ENCODE measurements around the gene KLF11. TPM values are rescaled to one million over a fixed set of nuclear protein-coding genes. Genes with fewer than 3 reads are reported as not detected.
A peak's percentile ranks its signal among the peaks of the same experiment; 100 is the strongest.
"Not testable (repeated sequence)": the region's sequence is repeated elsewhere in the genome, so short reads cannot be mapped to it uniquely, and the experiment has no call there.

The KLF11 gene
- total RNA-seq, 2 donors from 2014 or later: 1.1 to 7.5 TPM

DNA sequence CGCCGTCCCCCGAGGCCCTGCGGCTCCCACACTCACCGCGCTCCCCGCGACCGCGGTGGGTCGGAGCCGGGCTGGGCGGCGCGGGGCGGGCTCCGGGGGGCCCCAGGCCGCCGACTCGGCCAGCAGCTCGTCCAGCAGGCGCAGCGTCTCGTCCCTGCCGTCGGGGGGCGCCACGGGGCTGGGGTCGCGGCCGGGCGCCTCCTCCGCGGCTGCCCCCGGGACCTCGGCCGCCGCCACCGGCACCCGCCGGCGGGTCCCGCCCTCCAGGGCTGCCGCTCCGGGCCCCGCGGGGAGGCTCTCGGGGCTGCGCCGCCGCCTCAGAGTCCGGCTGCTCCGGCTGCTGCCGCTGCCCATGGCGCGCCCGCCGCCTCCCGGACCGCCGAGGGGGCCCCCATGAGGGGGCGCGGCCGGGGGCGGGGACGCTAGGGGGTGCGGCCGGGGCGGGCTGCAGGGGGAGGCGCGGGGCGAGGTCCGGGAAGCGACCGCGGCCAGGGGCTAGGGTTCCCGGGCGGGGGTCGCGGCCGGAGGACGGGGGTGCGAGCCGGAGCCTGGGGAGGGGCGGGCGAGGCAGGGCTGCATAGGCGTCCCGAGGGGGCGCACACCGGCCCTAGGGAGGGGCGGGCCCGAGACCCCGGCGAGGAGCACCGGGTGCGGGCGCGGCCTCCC, 36.7 kb downstream of the KLF11 start, which contains the start of gene CYS1:
CYS1 (minus strand) TSS at position 542 of the 666 bp plus-strand sequence; CDS start at position 354, 188 bp downstream.
- Mint-ChIP-seq H3K9me3 (no peaks in the 10 kb centered on the region), H3K27ac (peak within 1 kb of the TSS in 1 of 2 donors; percentile 32), H3K36me3 (peaks cover 0 to 4% of the 10 kb centered on the region in 2 donors)
- ATAC-seq (peak; percentile 31 to 46), DNase-seq (ENCODE audit: low spot score in 2 of 2) (peak in 1 of 2 donors; percentile 33)

DNA sequence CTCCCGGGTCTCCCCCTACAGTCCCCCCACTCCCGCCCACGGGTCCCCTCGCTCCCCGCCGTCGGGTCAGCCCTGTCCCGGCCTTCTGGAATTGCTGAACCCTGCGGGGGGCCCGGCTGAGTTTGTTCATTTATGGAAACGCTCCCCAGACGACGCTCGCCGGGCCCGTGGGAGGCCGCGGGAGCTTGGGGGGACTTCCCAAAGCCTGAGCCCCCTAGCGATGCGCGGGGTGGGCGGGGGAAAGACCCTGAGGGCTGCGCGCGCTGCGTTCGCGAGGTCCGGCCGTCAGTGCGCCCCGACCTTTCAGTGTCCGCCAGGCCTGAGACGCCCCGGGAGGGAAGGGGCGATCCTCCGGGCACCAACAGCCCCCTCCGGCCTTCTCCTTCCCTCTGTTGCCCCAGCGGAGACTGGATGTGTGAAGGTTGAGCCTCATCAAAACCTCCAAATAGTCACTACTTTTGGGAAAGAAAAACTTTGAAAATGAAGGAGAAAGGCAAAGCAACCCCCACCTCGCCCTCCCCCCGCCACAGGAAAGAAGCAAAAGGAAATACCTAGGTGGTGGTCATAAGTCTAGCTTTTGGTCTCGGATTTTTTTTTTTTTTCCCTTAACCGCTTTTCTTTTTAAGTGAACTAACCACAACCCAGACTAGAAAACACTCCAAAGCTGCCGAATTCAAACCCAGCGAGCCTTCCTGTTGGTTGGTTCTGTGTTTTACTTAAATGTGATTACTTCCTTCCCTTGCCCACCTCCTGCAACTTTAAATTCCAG, 37.4 kb downstream of the KLF11 start:
- no peak for DNase-seq (ENCODE audit: low spot score in 2 of 2)
- peak; percentile 9 to 60 for ATAC-seq
- Mint-ChIP-seq H3K9me3 (no peaks in the 10 kb centered on the region), H3K36me3 (peaks cover 0 to 4% of the 10 kb centered on the region in 2 donors), H3K27ac (peak overlapping the region in 1 of 2 donors; percentile 32)

DNA sequence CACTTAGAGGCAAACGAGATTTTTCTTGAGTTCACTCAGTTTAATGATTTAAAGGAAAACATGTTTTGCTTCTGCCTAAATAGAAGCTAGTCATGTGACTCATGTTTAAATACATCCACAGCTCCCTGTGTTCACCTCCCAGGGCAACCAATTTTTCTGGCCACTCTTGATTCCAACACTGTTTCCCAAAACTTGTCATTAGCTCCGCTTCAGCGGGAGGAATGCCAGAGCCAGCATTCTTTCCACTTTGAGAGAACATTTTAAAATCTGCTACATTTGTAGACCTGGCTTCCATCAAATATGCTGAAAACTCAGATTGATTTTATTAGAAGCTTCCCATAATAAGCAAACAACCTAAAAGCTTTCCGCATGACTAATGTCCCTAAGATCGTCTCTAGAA, 39.7 kb downstream of the KLF11 start:
- ATAC-seq: no peak
- Mint-ChIP-seq H3K36me3 (peaks cover 0 to 4% of the 10 kb centered on the region in 2 donors), H3K27ac (no peak overlapping the region), H3K9me3 (no peaks in the 10 kb centered on the region)
- DNase-seq (ENCODE audit: low spot score in 2 of 2): no peak

DNA sequence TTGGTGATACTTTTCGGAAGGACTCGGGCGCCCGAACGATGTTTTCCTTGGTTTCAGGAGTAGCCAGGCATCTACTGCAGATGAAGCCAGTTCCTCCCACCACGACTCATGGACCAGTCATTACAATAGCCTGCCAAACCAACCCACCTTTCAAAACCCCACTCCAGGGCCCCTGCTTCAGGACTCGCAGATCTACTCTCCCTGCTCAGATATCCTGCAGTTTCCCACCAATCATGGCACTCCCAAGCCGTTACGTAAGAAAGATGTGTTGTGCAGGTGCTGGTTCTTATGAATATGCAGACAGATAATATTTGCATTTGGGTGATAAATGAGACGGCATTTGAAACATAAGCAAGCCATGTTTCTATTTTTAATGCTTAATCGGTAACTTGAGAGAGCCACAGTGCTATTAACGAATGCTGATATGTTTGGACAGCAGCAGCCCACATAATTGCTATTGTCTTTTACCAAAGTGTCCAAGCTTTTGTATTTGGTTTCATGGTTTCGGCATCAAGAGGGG, 40.4 kb downstream of the KLF11 start:
- DNase-seq (ENCODE audit: low spot score in 2 of 2): no peak
- H3K9me3 Mint-ChIP-seq: no peaks in the 10 kb centered on the region
- peak in 1 of 2 donors; percentile 28 for ATAC-seq

DNA sequence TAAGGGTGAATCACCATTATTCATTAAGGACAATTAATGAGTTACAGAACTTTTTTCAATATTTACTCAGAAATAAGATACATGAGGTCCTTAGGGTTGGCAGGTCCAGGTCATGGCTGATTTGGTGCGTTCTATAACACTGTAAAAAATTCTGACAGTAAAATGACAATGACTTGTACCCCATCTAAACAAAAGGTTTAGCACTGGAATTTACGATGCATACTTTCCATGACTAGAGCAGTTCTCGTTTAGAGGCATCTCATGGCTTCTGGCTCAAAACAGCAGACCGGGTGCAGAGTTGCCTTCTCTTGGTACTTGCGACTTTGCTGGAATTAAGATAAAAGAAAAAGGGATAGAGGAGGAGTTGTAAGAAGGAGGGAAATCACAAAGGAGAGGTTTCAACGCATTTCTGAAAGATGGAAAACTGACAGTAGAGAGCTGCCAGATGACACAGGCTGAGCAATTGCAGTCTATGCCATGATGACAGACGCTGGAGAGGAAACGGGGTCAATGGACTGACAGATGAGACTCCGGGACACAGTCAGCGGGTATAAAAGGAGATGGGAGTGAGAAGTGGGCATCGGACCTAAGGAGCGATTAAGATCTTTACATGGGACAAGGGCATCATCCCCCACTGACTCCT, 41.0 kb downstream of the KLF11 start:
- ATAC-seq: no peak
- Mint-ChIP-seq H3K27ac (no peak overlapping the region), H3K9me3 (no peaks in the 10 kb centered on the region)

More for the DNA sequence above, 40.4 kb downstream of the KLF11 start:
- H3K27ac Mint-ChIP-seq: no peak overlapping the region
- peaks cover 0 to 4% of the 10 kb centered on the region in 2 donors for H3K36me3 Mint-ChIP-seq

DNA sequence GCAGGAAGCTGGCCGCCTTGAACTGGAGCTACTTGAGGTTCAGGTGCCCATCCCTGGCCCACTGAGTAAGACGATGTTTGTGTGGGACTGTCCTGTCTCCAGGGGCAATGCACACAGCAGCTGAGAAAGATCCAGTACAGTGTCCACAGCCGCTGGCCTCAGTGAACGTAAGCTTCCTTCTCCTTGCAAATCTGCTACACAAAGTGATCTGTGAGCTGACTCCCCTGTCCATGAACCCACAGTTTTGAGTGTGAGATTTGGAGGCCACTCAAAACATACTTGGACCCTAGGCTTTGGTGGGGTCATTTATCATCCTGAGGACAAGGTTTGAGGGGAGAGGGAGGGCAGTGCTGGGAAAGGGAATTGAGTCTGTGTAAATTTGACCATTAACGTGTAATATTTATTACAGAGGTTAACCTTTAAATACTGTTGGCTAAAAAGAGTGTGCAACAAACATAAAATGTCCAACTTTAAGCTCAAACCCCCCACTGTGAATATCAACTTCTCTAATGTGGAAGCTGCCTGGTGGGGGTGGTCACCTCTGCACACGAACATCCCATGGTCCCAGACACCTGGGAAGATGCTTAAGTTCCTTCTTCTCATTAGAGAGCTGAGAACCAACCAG, 41.8 kb downstream of the KLF11 start:
- Mint-ChIP-seq H3K36me3 (no peaks in the 10 kb centered on the region), H3K9me3 (no peaks in the 10 kb centered on the region), H3K27ac (no peak overlapping the region)
- ATAC-seq: no peak
- no peak for DNase-seq (ENCODE audit: low spot score in 2 of 2)

More for the DNA sequence above, 41.0 kb downstream of the KLF11 start:
- no peak for DNase-seq (ENCODE audit: low spot score in 2 of 2)
- H3K36me3 Mint-ChIP-seq: no peaks in the 10 kb centered on the region

DNA sequence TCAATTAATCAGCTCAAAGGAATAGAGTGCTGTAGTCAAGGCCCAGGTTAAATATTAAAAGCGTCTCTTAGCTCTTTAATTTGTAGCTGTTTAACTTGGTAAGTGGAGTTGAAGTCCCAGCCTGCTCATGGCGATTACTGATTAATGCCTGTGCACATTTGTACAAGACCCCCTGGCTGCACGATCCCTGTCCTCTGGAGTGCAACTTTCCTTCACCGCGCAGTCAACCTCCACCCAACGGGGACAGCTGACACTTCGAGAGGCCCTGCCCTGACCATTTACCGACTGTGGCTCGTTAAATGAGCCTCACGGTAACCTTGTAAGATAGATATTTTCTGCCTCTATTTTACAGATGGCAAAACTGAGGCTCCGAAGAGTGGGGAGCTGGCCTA, 42.3 kb downstream of the KLF11 start:
- ATAC-seq (no peak), DNase-seq (ENCODE audit: low spot score in 2 of 2) (no peak)
- H3K36me3 Mint-ChIP-seq: peaks cover 0 to under 1% of the 10 kb centered on the region in 2 donors
- no peaks in the 10 kb centered on the region for H3K9me3 Mint-ChIP-seq
- H3K27ac Mint-ChIP-seq: no peak overlapping the region

DNA sequence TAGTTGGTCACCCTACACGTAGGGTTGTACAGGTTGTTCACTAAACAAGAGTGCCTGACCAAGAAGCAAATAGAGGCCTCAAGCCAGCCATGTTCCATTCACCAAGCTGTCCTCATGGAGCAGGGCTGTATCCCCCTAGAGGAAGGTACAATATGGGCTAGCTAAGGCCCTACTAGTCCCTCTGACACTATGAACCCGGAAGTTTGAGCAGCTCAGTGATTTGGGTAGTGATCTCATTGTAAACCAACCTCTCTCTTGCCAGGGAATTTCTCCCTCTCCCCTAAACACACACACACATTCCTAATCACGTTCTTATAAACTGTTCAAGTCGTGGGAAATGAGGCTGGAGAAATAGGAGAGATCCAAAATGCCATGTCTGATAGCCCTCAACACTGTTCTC, 43.6 kb downstream of the KLF11 start:
- peaks cover under 1% of the 10 kb centered on the region in 2 donors for H3K9me3 Mint-ChIP-seq
- no peak overlapping the region for H3K27ac Mint-ChIP-seq
- DNase-seq (ENCODE audit: low spot score in 2 of 2) (no peak), ATAC-seq (no peak)
- peaks cover 7 to 8% of the 10 kb centered on the region in 2 donors for H3K36me3 Mint-ChIP-seq

DNA sequence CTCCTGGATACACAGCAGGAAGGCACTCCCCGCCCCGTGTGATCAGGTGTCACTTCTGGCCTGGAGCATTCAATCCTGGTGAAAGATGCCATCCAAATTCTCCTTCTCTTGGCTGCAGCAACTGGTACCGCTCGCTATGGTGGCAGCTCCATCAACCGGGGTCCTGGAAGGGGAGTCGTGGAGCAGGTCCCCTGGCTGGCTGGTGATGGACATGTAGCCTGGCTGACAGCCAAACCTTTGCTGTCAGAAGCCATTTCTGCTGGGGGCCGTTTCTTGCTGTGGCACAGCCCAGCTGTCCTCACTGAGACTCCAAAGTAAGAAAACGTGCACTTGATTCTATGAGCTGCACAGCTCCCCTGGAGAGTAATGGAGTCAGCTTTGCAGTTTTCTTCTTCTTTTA, 44.0 kb downstream of the KLF11 start:
- Mint-ChIP-seq H3K9me3 (peaks cover 4 to 5% of the 10 kb centered on the region in 2 donors), H3K27ac (no peak overlapping the region), H3K36me3 (peaks cover 12% of the 10 kb centered on the region in 2 donors)
- ATAC-seq: no peak
- no peak for DNase-seq (ENCODE audit: low spot score in 2 of 2)

DNA sequence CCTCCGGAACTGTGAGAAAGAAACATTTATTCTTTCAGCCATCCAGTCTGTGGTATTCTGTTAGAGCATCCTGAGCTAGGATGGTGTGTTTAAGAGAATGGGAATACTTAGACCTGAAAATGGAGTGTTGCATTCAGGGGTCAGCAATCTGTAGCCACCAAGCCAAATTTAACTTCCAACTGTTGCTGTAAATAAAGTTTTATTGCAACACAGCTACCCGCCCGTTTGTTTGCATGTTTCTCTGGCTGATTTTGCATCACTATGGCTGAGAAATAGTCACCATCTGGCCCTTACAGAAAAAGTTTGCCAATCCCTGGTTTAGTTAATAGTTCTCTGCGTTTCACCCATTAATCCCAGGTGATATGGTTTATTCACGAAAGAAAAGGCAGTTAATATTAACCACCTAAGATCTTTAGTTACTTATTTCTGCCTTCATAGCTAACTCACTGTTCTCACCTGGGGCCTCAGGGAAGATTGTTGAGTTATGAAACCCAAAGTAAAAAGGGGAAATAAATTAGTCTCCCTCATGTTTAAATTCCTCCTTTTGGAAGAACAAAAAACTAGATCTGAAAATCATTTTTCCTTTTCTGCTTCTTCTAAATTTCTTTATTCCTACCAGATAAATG, 46.3 kb downstream of the KLF11 start:
- H3K27ac Mint-ChIP-seq: no peak overlapping the region
- peaks cover 16% of the 10 kb centered on the region in 2 donors for H3K36me3 Mint-ChIP-seq
- no peak for DNase-seq (ENCODE audit: low spot score in 2 of 2)
- no peak for ATAC-seq
- H3K9me3 Mint-ChIP-seq: peaks cover 7 to 9% of the 10 kb centered on the region in 2 donors

DNA sequence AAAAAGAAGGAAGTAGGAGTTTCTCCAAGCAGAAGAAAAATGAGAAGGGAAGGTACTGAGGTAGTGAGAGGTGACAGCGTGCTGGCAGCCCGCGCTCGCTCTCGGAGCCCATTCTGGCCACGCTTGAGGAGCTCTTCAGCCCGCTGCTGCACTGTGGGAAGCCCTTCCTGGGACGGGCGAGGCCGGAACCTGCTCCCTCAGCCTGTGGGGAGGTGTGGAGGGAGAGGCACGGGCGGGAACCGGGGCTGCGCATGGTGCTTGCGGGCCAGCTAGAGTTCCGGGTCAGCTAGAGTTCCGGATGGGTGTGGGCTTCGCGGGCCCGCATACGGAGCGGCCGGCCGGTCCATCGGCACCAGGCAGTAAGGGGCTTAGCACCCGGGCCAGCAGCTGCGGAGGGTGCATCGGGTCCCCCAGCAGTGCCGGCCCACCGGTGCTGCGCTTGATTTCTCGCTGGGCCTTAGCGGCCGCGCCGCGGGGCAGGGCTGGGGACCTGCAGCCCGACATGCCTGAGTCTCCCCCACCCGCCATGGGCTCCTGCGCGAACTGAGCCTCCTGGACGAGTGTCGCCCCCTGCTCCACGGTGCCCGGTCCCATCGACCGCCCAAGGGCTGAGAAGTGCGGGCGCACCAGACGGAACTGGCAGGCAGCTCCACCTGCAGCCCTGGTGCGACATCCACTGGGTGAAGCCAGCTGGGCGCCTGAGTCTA, 48.0 kb downstream of the KLF11 start:
- ATAC-seq: peak in 1 of 2 donors; percentile 50
- peaks cover 16% of the 10 kb centered on the region in 2 donors for H3K36me3 Mint-ChIP-seq
- H3K27ac Mint-ChIP-seq: no peak overlapping the region
- peaks cover 7 to 9% of the 10 kb centered on the region in 2 donors for H3K9me3 Mint-ChIP-seq
- no peak for DNase-seq (ENCODE audit: low spot score in 2 of 2)

DNA sequence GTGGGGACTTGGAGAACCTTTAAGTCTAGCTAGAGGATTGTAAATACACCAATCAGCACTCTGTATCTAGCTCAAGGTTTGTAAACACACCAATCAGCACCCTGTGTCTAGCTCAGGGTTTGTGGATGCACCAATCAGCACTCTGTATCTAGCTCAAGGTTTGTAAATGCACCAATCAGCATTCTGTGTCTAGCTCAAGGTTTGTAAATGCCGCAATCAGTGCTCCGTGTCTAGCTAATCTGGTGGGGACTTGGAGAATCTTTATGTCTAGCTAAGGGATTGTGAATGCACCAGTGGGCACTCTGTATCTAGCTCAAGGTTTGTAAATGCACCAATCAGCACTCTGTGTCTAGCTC, 48.5 kb downstream of the KLF11 start:
- H3K36me3 Mint-ChIP-seq: peaks cover 16% of the 10 kb centered on the region in 2 donors
- ATAC-seq; H3K27ac Mint-ChIP-seq; H3K9me3 Mint-ChIP-seq; DNase-seq (ENCODE audit: low spot score in 2 of 2): not testable (repeated sequence)

DNA sequence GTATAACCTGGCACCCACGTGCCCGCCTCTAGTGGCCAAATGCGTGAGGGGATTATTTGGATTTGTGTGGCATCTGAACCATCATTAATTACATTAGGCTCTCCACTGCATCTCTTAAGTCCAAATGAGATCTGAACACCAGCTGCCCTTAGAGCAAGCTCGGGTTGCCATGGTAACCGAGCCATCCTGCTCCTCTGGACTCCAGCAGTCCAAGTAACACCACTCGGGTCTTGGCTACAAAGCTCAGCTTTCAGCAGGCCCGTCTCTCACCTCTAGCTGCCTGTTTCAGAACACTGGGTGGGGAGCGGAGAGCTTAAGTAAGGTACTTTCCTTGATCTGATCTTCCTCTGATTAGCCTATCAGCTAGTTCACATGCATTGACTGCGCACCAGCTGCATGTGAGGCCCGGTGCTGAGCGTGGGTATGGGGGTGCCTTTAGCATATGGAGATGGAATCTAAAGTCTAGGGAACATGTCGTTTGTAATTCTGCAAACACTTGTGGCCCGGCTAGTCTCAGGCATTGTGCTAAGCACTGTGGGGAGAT, 51.0 kb downstream of the KLF11 start:
- Mint-ChIP-seq H3K36me3 (peaks cover 16% of the 10 kb centered on the region in 2 donors), H3K27ac (no peak overlapping the region), H3K9me3 (peaks cover 7 to 9% of the 10 kb centered on the region in 2 donors)
- DNase-seq (ENCODE audit: low spot score in 2 of 2) (no peak), ATAC-seq (no peak)

DNA sequence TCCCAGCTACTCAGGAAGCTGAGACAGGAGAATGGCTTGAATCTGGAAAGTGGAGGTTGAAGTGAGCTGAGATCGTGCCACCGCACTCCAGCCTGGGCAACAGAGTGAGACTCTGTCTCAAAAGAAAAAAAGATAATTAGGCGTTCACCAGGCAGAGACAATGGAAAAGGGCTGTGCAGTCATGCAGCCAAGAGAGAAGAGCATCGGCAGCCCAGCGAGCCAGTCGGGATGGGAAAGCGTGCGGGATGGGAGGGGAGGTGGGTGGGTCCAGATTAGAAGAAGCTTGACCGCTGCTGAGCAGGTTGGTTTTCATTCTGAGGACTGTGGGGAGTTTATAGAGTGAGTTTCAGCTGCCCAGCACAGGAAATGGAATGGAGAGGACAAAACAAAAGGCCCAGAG, 51.8 kb downstream of the KLF11 start:
- DNase-seq (ENCODE audit: low spot score in 2 of 2) (no peak), ATAC-seq (no peak)
- H3K36me3 Mint-ChIP-seq: peaks cover 16% of the 10 kb centered on the region in 2 donors
- H3K9me3 Mint-ChIP-seq: peaks cover 7 to 9% of the 10 kb centered on the region in 2 donors
- H3K27ac Mint-ChIP-seq: no peak overlapping the region

DNA sequence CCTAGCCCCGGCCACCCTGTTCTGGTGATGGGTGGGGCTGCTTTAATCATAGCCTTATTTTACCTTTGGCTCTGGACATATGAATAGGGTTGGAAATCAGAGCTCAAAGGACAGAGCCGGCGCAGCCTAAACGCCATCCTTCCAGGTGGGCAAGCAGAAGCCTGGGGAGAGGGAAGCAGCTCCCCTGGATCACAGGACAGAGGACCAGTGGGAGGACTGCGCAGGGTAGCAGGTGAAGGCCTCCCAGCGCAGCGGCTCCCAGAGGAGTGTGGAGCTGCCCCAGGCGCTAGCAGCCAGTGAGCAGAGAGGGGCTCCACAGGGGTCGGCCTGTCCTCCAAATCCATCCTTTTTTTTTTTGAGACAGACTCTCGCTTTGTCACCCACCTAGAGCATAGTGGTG, 53.3 kb downstream of the KLF11 start:
- no peak for ATAC-seq
- Mint-ChIP-seq H3K27ac (no peak overlapping the region), H3K36me3 (peaks cover 10 to 11% of the 10 kb centered on the region in 2 donors)

More for the DNA sequence above, 53.3 kb downstream of the KLF11 start:
- H3K9me3 Mint-ChIP-seq: peaks cover 7 to 9% of the 10 kb centered on the region in 2 donors
- DNase-seq (ENCODE audit: low spot score in 2 of 2): no peak
